Stimulated activated CD4-positive, alpha-beta T cell treated with anti-CD3 and anti-CD28 coated beads, Interleukin-4, amount 100 ng/mL, for 1 hour (primary cell): ENCODE results near the gene CELF5.

Source experiments
- DNase-seq: peaks from one replicate; pipeline ENCODE4 v3.0.0-alpha.2; 2020

Gene CELF5

DNA sequence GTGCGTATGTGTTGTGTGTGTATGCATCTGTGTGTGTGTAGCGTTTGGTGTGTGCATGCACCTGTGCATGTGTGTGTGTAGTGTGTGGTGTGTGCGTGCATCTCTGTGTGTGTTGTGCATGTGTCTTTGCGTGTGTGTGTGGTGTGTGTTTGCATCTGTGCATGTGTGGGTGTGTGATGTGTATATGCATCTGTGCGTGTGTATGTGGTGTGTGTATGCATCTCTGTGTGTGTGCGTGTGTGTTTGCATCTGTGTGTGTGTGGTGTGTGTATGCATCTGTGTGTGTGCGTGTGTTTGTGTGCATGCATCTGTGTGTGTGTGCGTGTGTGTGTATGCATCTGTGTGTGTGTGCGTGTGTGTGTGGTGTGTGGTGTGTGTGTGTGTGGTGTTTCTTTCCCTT is 20.6 kb downstream of the CELF5 start:
- DNase-seq, result no peak

DNA sequence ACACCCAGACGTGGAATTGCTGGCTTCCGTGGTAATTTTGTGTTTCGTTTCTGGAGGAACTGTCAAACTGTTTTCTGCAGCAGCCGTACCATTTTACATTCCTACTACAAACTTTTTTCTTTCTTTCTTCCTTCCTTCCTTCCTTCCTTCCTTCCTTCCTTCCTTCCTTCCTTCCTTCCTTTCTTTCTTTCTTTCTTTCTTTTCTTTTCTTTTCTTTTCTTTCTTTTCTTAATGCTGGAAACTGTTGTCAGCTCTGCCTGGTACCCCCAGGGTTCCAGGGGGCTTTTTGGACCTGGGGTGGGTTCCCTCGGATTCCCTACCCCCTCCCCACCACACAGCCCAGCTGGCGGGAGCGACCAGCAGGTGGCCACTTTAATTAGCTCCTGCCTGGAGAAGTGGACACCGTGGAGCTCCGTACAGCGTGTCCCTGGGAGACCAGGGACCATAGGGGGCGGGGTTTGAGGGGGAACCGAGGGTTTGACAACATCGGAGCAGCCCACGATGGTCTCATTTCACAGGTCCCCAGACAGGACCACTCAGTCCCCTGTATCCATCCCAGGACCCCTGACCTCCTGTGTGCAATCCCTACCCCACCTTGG is 24.4 kb downstream of the CELF5 start:
- no peak for DNase-seq

DNA sequence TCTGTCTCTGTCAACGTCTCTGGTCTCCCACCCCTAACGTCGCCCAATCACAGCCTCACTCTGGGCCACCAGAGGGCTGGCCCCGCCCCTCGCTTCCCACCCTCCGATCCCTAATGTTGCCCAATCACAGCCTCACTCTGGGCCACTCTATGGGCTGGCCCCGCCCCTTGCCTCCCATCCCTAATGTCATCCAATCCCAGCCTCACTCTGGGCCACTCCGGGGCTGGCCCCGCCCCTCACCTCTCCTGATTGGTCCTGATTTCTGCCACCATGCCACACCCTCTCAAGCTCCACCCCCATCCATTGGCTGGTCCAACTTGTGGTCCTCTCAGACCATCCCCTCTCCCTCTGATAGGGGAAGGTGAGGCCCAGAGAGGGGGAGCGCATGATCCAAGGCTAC is 24.9 kb downstream of the CELF5 start:
- DNase-seq, result no peak

DNA sequence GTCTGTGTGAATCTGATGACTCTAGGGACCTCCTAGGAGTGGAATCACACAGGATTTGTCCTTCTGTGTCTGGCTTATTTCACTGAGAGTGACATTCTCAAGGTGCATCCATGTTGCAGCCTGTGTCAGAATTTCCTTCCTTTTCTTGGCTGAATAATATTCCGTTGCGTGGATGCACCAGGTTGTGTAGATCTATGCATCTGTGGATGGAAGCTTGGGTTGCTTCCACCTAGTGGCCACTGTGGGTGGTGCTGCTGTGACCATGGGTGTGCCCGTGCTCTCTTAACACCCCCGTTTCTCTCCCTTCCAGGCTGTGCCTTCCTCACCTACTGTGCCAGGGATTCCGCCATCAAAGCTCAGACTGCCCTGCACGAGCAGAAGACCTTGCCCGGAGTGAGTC is 26.2 kb downstream of the CELF5 start:
- peak; percentile 59 for DNase-seq

DNA sequence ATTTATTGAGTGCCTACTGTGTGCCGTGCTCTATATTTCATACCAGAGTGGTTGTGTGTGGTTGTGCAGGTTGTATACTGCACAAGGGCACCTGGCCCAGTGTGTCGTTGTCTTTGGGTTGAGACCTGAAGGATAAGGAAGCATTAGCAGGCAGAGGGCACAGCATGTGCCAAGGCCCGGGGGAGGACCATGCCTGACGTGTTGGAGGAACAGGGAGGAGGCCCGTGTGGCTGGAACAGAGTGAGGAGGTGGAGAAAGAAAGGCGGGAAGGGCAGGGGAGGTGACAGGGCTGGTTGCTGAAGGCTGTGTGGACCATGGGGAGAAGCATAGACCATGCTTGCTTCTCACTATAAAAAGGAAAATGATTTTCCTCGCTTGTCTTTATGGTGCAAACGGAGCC is 26.8 kb downstream of the CELF5 start:
- DNase-seq, result no peak

DNA sequence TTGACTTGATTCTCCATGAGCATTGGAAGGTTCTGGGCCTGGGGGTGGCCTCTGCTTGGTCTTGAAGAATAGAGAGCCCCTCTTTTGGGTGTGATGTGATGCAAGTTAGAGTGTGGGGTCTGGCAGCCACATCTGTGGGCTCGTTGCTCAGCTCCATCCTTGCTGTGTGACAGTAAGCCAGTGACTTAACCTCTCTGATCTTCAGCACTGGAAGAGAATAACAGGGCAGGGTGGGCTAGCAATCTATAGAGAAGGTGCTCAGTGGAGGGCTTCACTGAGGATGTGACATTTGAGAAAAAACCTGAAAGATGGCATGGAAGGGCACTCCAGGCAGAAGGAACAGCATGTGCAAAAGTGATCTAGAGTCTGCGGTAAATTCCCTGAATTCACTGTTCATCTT is 28.2 kb downstream of the CELF5 start:
- DNase-seq, result no peak

DNA sequence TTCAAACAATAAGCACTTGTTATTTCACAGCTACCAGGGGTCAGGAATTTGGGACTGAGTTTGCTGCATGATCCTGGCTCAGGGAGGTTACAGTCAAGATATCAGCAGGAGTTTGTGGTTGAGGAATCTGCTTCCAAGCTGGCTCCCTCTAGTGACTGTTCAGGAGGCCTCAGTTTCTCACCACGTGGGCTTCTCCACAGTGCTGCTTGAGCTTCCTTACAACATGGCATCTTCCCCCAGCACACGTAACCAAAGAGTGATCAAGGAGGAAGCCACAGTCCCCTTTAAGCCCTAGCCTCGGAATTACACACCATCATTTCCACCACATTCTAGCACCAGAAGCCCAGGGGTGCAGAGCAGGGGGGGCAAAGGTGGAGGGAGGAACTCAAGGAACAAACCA is 28.8 kb downstream of the CELF5 start:
- no peak for DNase-seq

DNA sequence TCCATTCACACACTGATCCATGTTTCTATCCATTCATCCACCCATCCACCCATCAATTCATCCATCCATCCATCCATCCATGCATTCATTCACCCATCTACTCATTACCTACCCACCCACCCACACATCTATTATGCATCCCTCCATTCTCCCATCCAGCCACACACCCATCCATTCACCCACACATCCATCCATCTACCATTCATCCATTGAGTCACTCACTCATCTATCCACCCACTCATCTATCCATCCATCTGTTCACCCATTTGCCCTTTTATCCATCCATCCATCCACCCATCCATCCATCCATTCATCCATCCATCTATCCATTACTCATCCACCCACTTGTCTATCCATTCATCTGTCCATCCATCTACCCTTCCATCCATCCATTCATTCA is 30.1 kb downstream of the CELF5 start:
- DNase-seq, result no peak

DNA sequence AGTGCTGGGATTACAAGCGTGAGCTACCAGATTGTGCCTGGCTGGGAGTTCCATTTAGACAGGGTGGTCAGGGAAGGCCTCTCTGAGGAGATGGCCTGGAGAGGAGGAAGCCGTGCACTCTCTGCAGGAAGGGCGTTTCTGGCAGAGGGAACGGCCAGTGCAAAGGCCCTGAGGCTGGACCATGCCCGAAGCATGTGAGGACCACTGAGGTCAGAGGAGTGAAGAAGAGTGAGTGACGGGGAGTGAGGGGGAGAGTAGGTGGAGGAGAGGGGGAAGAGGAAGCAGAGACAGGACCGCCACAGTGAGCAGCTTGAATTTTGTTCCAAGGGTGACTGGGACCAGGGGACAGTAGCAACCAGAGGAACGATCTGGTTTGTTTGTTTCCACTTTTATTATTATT is 32.6 kb downstream of the CELF5 start:
- no peak for DNase-seq

DNA sequence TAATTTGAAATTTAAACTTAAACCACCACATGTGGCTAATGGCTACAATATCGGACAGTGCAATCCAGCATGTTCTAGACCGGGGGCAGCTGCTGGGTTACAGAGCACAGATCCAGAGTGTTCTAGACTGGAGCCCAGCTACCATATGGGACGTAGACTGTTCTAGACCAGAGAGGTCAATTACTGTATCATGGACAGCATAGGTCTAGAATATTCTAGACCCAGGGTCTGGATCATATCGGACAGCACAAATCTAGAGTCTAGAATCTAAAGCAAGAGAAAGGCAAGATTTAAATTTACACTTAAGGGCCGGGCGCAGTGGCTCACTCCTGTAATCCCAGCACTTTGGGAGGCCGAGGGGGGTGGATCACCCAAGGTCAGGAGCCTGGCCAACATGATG is 37.9 kb downstream of the CELF5 start:
- no peak for DNase-seq

DNA sequence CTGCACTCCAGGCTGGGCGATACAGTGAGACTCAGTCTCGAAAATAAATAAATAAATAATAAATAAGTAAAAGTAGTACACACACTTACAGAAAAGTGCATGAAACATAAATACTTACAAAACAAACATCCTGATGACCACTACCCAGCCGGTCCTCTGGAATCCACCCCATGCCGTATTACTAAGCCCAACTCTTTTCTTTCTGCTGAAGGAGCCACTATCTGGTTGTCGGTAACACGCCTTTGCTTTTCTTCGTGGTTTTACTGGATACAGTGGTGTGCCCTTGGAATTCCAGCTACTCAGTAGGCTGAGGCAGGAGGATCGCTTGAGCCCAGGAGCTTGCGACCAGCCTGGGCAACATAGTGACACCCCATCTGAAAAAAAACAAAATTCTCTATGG is 39.4 kb downstream of the CELF5 start:
- no peak for DNase-seq

DNA sequence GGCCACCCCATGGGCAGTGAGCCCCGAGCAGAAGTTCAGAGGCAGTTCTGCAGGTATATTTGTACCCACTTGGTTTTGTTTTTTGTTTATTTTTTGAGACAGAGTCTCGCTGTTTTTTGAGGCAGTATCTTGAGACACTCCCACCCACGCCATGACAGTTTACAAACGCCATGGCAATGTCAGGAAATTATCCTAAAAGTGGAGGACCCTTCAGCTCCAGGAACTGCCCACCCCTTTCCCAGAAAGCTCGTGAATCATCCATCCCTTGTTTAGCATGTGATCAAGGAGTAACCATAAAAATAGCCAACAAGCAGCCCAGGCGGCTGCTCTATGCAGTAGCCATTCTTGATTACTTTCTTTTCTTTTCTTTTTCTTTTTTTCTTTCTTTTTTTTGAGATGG is 41.0 kb downstream of the CELF5 start:
- DNase-seq, result no peak

DNA sequence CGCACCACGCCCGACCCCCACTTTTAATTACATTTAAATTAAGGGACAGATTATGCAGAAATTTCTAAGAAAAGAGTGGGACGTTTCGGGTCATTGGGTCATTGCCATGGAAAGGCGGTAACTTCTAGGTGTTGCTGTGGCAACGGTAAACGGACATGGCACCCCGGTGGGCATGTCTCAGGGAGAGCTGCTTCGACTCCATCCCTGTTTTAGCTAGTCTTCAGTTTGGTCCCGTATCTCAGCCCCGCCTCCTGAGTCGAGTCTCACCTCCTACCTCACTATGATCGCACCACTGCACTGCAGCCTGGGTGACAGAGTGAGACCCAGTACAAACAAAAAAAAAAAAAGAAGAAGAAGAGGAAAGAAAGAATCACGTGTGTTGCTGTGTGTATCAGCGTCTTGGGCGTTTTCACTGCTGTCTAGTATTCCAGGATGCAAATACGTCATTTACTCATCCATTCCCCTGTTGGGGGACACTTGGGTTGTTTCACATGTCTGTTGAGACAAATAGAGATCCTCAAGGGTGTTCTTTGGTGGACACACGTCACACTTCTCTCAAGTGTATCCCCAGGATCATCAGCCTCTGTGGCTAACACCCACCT is 41.7 kb downstream of the CELF5 start:
- DNase-seq, result no peak

DNA sequence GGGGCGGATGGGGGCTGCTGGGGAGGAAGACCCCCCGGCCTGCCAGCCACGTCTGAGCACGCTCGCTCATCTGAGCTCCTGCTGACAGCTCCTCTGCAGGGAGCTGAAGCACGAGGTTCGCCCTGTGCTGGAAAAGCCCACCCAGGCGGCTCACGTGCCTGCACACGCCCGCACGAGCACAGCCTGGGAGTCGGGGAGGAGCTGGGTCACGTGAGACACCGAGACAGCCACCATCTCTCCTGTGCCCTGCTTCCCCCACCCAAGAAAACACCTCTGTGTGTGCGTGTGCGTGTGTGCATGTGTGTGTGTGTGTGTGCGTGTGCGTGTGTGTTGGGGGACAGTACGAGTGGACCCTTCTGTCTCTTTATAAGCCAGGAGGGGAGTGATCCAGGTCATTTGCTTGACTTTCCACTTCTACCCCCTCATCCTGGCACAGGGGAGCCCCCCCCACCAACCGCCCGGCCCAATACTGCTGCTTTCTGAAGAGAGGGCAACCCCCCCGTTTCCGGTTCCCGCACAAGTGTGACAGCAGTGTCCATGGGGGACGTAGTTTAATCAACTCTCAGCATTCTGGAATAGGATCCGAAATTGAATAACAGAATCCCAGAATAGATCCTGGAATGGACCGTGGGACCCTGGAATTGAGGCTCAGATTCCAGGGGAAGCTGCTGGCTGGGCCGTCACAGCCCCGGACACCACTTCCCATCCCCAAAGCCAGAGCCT is 42.5 kb downstream of the CELF5 start:
- DNase-seq, result no peak

DNA sequence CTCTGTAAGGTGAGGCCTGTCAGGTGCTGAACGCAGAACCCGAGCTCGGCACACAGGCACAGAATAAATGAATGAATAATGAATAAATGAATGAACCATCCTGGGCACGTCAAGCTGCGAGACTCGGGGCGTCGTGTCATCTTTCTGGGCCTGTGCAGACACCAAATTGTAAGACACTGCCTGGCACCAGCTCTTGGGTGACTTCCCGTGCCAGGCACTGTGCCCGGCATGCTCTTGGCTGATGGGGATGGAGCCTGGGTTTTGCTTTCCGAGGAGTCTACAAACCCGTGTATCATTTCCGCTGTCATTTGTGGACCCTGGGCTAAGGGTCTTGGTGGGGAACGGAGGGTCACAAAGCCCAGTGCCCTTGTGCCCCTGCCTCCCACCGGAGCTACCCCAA is 43.9 kb downstream of the CELF5 start:
- DNase-seq, result no peak

DNA sequence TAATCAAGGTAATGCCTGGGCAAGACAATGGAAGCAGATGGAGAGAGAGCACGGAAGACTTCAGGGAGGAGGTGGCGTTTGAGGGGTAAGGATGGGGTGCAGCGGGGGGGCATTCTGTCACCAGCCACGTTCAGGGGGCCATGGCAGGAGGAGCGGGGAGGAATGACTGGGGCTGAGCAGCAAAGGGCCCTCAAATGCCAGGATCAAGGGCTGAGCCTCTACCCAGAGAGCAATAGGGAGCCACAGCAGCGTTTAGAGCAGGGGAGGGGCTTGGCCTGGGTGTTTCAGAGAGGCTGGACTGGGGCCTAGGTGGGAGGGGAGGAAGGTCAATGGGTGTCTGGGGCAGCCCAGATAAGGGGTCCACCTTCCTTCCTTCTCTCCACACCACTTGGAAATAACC is 44.3 kb downstream of the CELF5 start:
- no peak for DNase-seq

DNA sequence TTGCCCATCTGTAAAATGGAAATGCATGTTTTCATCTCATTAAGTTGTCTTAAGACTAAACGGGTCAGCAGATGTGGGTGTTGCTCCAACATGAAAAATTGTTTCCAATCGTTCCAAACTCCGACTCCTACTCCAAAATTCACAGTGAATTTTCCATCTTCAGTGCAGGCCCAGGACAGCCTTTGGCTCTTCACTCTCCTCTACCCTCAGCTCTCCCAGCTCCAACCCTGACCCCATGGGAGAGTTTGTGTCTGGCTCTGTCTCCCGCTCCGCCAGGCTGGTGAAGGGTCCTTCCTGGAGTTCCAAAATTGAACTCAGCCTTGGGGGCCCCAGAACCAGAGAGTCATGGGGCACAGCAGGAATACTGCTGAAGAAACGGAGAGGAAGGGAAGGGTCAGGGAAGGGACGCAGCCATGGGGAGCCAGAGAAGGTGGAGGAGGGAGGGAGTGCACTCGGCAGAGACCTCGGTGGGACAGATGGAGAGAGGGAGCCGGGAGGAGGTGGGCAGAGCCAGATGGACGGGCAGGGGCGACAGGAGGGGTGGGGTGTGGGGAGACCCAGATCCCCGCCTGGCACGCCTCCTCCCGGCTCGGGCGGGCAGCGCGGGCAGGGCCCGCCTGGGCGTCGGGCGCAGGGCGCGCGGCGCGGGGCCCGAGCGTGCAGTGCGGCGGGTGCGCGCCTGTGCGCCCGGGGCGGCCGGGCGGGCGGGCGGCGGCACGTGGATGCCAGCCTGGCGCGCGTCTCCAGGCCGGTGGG is 45.6 kb downstream of the CELF5 start:
- DNase-seq, result no peak

DNA sequence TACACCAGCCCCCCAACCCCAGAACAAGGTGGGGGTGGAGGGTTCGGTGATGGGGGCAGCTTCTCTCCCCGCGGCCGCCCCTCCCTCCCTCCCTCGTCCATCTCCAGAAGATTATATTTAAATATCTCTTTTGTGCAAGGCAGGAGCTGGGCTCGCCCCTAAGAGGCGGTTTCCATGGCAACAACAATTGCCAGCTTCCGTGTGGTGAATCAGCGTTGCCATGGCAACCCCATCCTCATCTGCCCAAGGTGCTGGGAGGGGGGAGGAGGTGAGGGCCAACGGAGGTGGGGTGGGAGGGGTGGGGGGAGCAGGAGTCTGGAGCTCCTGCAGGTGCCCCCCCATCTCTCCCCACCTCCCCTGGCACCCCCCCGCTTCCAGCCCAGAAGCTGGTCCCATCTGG is 46.4 kb downstream of the CELF5 start:
- DNase-seq, result peak; percentile 52

DNA sequence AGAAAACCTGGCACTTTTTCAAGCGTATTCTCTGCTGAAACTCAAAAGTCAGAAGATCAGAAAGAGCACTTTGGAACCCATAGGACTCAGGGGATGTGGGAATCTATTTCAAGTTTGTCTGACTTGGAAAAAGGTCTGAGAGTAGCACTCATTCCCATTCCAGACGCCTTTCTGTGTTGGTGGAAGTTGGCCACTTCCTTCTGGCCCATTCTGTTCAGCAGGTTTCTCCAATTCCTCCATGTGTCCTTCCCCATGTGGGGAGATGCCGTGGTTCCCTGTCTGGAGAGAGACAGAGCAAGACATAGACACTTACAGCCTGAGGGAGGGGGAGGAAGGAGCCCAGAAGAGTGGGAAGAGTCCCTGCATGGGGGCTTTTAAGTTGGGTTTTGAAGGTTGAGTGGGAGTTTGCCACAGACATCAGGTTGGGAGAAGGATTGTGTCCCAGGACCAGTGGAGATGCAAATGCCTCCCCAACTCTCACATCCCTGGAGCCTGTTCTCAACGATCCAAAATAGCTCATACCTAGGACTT is 48.0 kb downstream of the CELF5 start:
- DNase-seq, result no peak

DNA sequence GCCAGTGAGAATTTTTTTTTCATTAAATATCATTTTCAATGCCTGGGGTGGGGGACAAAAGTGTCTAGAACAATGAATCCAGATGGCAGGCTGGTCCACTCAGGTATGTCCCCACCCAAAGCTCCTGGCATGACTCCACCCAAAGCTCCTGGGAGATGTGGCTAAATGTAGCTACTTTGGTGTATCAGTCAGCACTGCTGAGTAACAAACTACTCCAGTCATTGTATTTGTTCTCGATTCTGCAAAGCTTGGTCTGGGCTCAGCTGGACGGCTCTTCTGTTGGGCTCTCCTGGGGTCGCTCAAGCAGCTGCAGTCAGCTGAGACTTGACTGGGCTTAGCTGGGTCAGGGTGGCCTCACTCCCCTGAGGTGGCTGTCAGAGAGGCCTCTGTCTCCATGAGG is 48.5 kb downstream of the CELF5 start:
- DNase-seq, result no peak

DNA sequence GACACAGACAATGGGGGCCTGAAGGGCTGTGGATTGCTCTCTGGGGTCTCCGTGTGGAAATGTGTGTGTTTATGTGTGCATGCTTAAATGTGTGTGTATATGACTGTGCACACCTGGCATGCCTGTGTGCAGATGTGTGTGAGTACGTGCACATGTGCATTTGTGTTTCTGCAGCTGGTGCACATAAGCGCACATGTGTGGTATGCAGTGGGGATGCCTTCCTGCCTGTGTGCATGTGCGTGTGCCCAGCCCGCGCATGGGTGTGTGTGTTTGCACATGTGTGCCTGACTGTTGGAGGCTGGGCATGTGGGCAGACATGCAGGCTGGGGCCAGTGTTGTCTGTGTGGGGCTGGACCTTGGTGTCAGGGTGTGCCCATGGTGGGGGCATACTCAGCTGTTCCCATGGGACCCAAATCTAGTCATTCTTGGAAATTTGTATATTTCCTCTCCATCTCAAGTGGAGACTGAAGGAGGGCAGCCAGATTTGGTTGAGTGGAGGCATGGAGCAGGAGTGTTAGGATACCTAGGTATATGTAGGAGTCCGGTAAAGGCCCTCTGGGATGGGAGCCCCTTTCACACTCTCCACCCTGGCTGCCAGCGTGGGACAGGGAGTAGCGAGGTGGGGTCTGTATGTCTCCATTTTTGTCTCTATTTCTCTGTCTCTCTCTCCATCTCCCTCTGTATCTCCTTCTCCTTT is 49.9 kb downstream of the CELF5 start:
- no peak for DNase-seq

DNA sequence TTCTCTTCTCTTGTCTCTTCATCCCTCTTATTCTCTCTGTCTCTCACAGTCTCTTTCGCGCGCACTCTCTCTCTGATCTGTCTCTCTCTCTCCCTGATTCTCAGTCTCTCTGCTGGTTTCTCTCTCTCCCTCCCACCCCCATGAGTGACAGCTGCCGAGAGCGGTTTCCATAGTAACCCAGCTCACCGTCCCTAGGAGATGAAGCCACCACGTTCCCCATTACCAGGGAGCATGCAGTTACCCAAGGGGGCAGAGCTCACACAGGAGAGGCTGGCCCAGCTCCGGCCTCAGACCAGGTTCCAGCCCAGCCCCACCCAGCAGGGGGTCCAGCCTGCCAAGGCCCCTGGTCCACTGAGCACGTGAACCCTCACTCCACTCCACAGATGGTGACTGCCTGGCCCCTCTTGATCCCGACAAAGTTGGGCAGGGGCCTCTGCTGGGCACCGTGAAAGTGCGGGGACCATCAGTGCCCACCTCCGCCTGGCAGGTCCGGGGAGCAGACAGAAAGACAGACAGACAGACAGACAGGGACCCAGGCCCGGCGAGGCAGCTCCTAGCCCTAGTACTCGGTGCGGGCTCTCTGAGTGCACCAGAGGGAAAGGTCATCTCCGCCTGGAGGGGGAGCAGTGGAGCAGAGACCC is 50.6 kb downstream of the CELF5 start:
- peak; percentile 57 for DNase-seq
